NCI-H82 treated with DMSO at 0.1 percent for 48 hours (cell line): ENCODE data around the gene SMPD2.

Experiments used
- DNase-seq: peaks from one replicate; lab custom pipeline; 2025; ENCODE audit not compliant: unreplicated experiment; lab: John Stamatoyannopoulos, UW

SMPD2 gene

GRCh38 chr6:109482905-109483734, 42.6 kb downstream of the SMPD2 start, which contains the start of gene ZBTB24:
Gene ZBTB24, minus strand, starts transcription at chr6:109483219. Its CDS starts 1,193 bp downstream, at chr6:109482026.
- peak; percentile 82 for DNase-seq

DNA sequence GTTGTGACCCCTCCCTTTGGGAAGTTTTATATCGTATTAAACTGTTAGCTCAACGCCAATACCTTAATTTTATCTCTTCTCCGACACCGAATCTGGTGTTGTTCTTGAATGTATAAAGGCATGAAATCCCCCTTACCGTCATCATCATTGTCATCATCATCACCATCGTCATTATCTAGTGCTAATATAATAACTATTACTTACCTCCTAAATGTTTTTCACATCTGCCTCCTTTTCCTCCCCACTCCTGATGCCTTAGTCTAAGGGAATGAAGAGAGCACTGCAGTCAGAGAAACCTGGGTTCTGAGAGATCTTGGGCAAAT, 43.2 kb downstream of the SMPD2 start:
- DNase-seq: no peak

DNA sequence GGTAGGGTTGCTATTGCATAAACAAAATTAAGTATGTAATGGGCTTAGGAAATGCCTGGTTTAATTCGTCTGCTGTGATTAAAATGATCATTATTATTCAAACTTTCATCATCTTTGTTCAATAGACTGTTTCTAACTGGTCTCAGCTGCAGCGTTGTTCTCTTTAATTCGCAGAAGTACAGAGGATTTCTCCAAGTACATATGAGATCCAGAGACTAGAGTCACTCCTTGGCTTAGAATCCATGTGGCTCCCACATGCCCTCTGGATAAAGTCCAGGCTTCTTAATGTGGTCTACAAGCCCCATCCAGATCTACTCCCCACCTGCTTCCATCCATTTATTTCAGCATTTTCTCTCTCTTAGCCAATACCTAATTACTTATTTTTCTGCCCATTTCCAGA, 43.6 kb downstream of the SMPD2 start:
- no peak for DNase-seq

DNA sequence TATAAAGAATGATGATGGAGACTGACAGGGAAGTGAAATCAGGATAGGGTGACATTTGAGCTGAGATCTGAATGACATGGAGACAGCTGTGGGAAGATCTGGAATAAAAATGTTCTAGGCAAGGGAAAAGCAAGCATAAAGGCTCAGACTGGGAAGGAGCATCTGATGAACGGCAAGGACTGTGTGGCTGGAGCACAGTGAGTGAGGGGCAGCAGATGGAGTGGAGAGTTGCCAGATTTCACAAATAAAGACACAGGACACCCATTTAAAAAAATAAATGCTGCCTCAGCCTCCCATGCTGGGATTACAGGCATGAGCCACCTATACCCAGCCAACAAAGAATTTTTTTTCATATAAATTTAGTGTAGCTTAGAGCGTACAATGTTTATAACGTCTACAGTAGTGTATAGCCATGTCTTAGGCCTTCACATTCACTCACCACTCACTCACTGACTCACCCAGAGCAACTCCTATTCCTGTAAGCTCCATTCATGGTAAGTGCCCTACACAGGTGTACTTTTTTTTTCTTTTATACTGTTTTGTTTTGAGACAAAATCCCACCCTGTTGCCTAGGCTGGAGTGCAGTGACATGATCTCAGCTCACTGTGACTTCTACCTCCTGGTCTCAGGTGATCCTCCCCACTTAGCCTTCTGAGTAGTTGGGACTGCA, 44.9 kb downstream of the SMPD2 start:
- no peak for DNase-seq

DNA sequence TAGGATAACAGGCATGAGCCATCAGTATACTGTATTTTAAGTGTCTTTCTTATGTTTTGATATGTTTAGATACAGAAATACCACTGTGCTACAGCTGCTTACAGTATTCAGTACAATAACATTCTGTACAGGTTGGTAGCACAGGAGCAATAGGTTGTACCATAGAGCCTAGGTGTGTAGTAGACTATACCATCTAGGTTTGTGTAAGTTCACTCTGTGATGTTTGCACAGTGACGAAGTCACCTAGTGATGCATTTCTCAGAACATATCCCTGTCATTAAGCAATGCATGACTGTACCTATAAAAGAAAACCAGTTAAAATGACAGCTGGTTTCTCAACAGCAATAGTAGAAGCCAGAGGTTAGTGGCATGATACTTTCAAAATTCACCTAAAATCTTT, 45.5 kb downstream of the SMPD2 start:
- no peak for DNase-seq

- DNase-seq: peak; percentile 87
These were observed 47.5 kb downstream of the SMPD2 start for GRCh38 chr6:109488001-109488400.

DNA sequence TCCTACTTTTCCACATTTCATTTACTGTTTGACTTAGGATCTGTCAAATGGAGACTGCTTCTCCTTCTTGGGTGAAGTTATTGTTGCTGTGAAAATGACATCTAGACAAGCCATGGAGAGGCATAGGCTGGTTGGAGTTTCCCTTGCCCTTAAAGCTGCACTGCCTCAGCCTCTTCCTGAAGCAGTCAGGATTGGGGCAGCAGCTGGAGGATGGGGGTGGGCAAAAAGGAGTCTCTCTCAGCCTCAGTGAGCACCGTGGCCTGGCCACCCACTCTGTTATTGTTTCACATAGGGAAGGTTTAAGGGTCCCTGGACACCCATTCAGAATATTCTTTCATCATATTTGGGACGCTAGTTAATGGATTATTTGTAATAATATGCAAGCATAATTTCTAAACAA, 50.2 kb downstream of the SMPD2 start:
- DNase-seq: no peak

GRCh38 chr6:109491207-109491938, 50.8 kb downstream of the SMPD2 start:
- peak; percentile 10 for DNase-seq
